Osteocyte (in vitro differentiated cells): Measurements from ENCODE around the gene PANK1. TPM values are rescaled to one million over a fixed set of nuclear protein-coding genes. Genes with fewer than 3 reads are reported as not detected.
"Not testable (repeated sequence)": the region's sequence is repeated elsewhere in the genome, so short reads cannot be mapped to it uniquely, and the experiment has no call there.

Source experiments
- DNase-seq: peaks from one replicate; pipeline ENCODE4 v3.0.0; 2021; ENCODE audit warnings: mixed read lengths; ENCODE audit not compliant: unreplicated experiment; ENCODE audit errors: extremely low spot score
- H3K27ac Mint-ChIP-seq: one replicate; pipeline ENCODE4 v1.8.0; 2021; ENCODE audit warnings: mild to moderate bottlenecking, mixed read lengths; ENCODE audit not compliant: unreplicated experiment
- H3K27me3 Mint-ChIP-seq: one replicate; pipeline ENCODE4 v1.8.0; 2021; ENCODE audit warnings: mixed read lengths; ENCODE audit not compliant: unreplicated experiment
- H3K36me3 Mint-ChIP-seq: one replicate; pipeline ENCODE4 v1.8.0; 2021; ENCODE audit warnings: mixed read lengths; ENCODE audit not compliant: unreplicated experiment
- H3K4me1 Mint-ChIP-seq: one replicate; pipeline ENCODE4 v1.8.0; 2021; ENCODE audit warnings: mixed read lengths; ENCODE audit not compliant: unreplicated experiment
- H3K4me3 Mint-ChIP-seq: one replicate; pipeline ENCODE4 v1.8.0; 2021; ENCODE audit warnings: mild to moderate bottlenecking, moderate library complexity, mixed read lengths; ENCODE audit not compliant: unreplicated experiment
- H3K9me3 Mint-ChIP-seq: one replicate; pipeline ENCODE4 v1.8.0; 2021; ENCODE audit warnings: mixed read lengths; ENCODE audit not compliant: unreplicated experiment
- CTCF ChIP-seq: fragments of 200-600 bp; sonication (generic); IDR thresholded peaks from 2 replicates; pipeline ENCODE4 v1.5.0; 2021; ENCODE audit warnings: antibody characterized with exemption, mild to moderate bottlenecking, moderate library complexity
- total RNA-seq: library from RNA; stranded (reverse); gene quantifications from 2 replicates; pipeline ENCODE4 v1.2.1, GENCODE V29; 2021

PANK1 gene
- total RNA-seq, 1 donor from 2014 or later: 6.6 TPM

DNA sequence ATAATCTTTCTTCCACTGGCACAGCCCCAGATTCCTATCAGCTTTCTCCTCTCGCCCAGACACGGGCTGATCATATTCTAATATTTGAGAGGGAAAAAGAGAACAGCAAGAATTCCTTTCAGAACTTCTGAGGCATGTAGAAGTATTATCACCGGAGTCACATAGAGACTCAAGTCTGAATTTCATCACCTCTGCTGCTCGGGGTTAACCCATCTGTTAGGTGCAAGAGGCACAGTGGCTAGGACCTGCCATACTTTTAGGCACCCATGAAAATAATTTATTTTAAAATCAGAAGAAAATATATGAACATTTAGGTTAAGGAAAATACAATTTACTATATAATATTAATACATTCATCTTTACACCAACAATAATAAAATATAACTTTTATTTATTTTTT is 21.0 kb downstream of the PANK1 start:
- no peak for DNase-seq
- TF ChIP-seq CTCF: no peak
- Mint-ChIP-seq H3K27ac (no peak overlapping the region), H3K4me3 (no peak overlapping the region), H3K27me3 (no peaks in the 10 kb centered on the region), H3K4me1 (peaks cover 12% of the 10 kb centered on the region), H3K9me3 (peaks cover 12% of the 10 kb centered on the region), H3K36me3 (peaks cover 11% of the 10 kb centered on the region)

DNA sequence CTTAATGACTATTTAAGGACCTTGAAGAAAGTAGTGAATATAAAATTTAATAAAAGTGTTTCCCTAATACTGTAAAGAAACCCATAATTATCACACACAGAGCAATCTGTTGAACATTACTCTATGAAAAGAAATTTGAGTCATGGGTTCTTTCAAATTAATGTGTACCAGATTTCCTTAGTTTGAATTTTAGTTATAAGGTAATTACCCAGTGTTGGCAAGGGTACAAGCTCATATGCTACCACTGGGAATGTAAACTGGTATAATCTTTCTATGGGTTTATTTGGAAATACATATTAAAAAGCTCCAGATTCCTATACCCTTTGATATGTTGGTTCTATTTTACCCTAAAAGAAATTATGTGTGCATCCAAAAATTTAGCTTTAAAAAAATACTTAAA is 22.9 kb downstream of the PANK1 start:
- Mint-ChIP-seq H3K27me3 (no peaks in the 10 kb centered on the region), H3K36me3 (peaks cover 17% of the 10 kb centered on the region), H3K4me3 (no peak overlapping the region), H3K9me3 (peaks cover 22% of the 10 kb centered on the region), H3K4me1 (peaks cover 7% of the 10 kb centered on the region), H3K27ac (no peak overlapping the region)
- DNase-seq: no peak
- no peak for TF ChIP-seq CTCF

DNA sequence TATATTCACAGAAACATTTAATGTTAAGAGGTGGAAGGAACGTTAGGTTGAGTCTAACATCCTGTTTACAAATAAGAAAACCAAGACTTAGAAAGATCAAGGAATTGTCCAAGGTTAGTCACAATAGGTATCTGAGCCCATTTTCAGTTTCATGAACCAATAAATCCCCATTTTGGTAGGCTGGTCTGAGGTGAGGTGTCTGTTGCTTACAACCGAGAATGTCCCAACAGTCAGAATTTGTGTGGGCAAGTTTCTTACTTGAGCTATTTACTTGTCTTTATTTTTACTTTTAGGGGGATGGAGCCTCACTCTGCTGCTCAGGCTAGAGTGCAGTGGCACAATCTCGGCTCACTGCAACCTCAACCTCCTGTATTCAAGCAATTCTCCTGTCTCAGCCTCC is 23.6 kb downstream of the PANK1 start:
- H3K36me3 Mint-ChIP-seq: peaks cover 17% of the 10 kb centered on the region
- peaks cover 22% of the 10 kb centered on the region for H3K9me3 Mint-ChIP-seq
- no peak for TF ChIP-seq CTCF
- H3K4me3 Mint-ChIP-seq: no peak overlapping the region
- no peak overlapping the region for H3K27ac Mint-ChIP-seq
- no peak for DNase-seq
- no peaks in the 10 kb centered on the region for H3K27me3 Mint-ChIP-seq
- H3K4me1 Mint-ChIP-seq: peaks cover 7% of the 10 kb centered on the region

DNA sequence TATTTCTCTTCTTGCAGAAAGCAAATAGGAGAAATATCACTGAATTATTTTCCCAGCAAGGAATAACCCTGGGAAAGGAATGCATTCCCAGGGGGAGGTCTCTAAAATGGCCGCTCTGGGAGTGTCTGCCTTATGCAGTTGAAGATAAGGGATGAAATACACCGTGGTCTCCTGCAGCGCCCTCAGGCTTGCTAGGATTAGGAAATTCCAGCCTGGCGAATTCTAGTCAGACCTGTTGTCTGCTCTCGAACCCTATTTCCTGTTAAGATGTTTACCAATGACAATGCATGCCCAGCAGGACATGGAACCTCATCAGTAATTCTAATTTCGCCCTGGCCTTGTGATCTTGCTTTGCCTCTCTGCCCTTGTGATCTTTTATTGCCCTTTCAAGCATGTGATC is 24.7 kb downstream of the PANK1 start:
- not testable (repeated sequence) for H3K27me3 Mint-ChIP-seq, H3K27ac Mint-ChIP-seq, DNase-seq, H3K4me1 Mint-ChIP-seq, H3K4me3 Mint-ChIP-seq
- H3K9me3 Mint-ChIP-seq: peaks cover 22% of the 10 kb centered on the region
- peaks cover 17% of the 10 kb centered on the region for H3K36me3 Mint-ChIP-seq

- Mint-ChIP-seq H3K4me3 (no peak overlapping the region), H3K4me1 (peaks cover 9% of the 10 kb centered on the region), H3K27me3 (no peaks in the 10 kb centered on the region), H3K36me3 (peaks cover 19% of the 10 kb centered on the region), H3K9me3 (peaks cover 22% of the 10 kb centered on the region), H3K27ac (peak overlapping the region; percentile 5)
- TF ChIP-seq CTCF: no peak
- DNase-seq: no peak
Observed at GRCh38 chr10:89615824-89616223, 29.2 kb downstream of the PANK1 start.

GRCh38 chr10:89615112-89615511 is 29.9 kb downstream of the PANK1 start:
- Mint-ChIP-seq H3K4me1 (peaks cover 9% of the 10 kb centered on the region), H3K27ac (no peak overlapping the region), H3K4me3 (no peak overlapping the region), H3K9me3 (peaks cover 18% of the 10 kb centered on the region), H3K27me3 (no peaks in the 10 kb centered on the region), H3K36me3 (peaks cover 22% of the 10 kb centered on the region)
- no peak for DNase-seq
- TF ChIP-seq CTCF: no peak
